Caki2 (cell line): ENCODE data around the gene CHN1. TPM values are rescaled to one million over a fixed set of nuclear protein-coding genes. Genes with fewer than 3 reads are reported as not detected.

Experiments
- total RNA-seq: library from RNA; depleted of rRNA; stranded (reverse); fragments of >200 nt; shearing (Covaris generic); gene quantifications from 2 replicates; pipeline ENCODE4 v1.2.3, GENCODE V29; 2014; ENCODE audit warnings: low replicate concordance; rRNA removed

Gene CHN1
- total RNA-seq, 1 experiment from 2014 or later = 8.8 TPM

Other genes starting within 250 kb of the CHN1 start
- gene CHRNA1, start 240.9 kb downstream of the CHN1 start, total RNA-seq = not detected in 2 replicates
- 18.0 and 21.5 TPM in 2 replicates for gene ATF2, start 162.8 kb upstream of the CHN1 start, total RNA-seq
- 265 and 271 TPM in 2 replicates for gene ATP5MC3, start 176.3 kb upstream of the CHN1 start, total RNA-seq